WI38 (cell line): Measurements from ENCODE around the gene PLSCR1.

Experiments
- H3K4me3 ChIP-seq: 2 replicates; pipeline ENCODE4 v1.5.1; 2011; ENCODE audit warnings: low read depth, mild to moderate bottlenecking, control low read depth, low read length
- CTCF ChIP-seq: IDR thresholded peaks from 2 replicates; pipeline ENCODE4 v1.5.1; 2012; ENCODE audit warnings: low read depth, mild to moderate bottlenecking, control low read depth, low read length

PLSCR1 gene

GRCh38 chr3:146561463-146561862 is 17.1 kb upstream of the PLSCR1 start:
- no peak overlapping the region for H3K4me3 ChIP-seq
- TF ChIP-seq CTCF = no peak

- H3K4me3 ChIP-seq = no peak overlapping the region
- no peak for TF ChIP-seq CTCF
Observed at GRCh38 chr3:146560678-146561077, 16.3 kb upstream of the PLSCR1 start.

GRCh38 chr3:146559388-146559787 is 15.0 kb upstream of the PLSCR1 start:
- H3K4me3 ChIP-seq = no peak overlapping the region
- TF ChIP-seq CTCF = no peak

GRCh38 chr3:146558781-146559180 is 14.4 kb upstream of the PLSCR1 start:
- no peak overlapping the region for H3K4me3 ChIP-seq
- TF ChIP-seq CTCF = no peak

- H3K4me3 ChIP-seq = no peak overlapping the region
- no peak for TF ChIP-seq CTCF
Observed at GRCh38 chr3:146557745-146558144, 13.3 kb upstream of the PLSCR1 start.

GRCh38 chr3:146555311-146555710 is 10.9 kb upstream of the PLSCR1 start:
- no peak overlapping the region for H3K4me3 ChIP-seq
- no peak for TF ChIP-seq CTCF

GRCh38 chr3:146554151-146554760 is 9.8 kb upstream of the PLSCR1 start:
- no peak for TF ChIP-seq CTCF

More at GRCh38 chr3:146554151-146554760, 9.8 kb upstream of the PLSCR1 start:
- H3K4me3 ChIP-seq = no peak overlapping the region
